ENCODE results near the gene AIFM3. TPM values are rescaled to one million over a fixed set of nuclear protein-coding genes. Genes with fewer than 3 reads are reported as not detected.

The AIFM3 gene
- total RNA-seq, 1 donor, result 0.72 TPM

GRCh38 chr22:20973634-20974286 lies 6.7 kb downstream of the AIFM3 start:
- Histone ChIP-seq H3K79me2 (ENCODE audit: insufficient read depth, low read length) (no peaks in the 10 kb centered on the region), H3K36me3 (ENCODE audit: insufficient read depth, low read length) (no peaks in the 10 kb centered on the region), H3K27ac (ENCODE audit: low read depth, low read length) (no peak overlapping the region), H3K27me3 (ENCODE audit: insufficient read depth, low read length) (no peaks in the 10 kb centered on the region), H4K20me1 (ENCODE audit: insufficient read depth, low read length) (no peaks in the 10 kb centered on the region), H2AFZ (ENCODE audit: low read length) (no peak overlapping the region), H3K4me1 (ENCODE audit: insufficient read depth, low read length) (no peaks in the 10 kb centered on the region), H3K9me3 (ENCODE audit: low read depth, low read length) (peaks cover 5% of the 10 kb centered on the region), H3K4me3 (ENCODE audit: insufficient read depth, low read length) (no peak overlapping the region), H3K4me2 (ENCODE audit: insufficient read depth, low read length) (no peak overlapping the region)
- DNase-seq (ENCODE audit: insufficient read length, low spot score, missing footprints), result no peak
- TF ChIP-seq CTCF (IDR thresholded peaks at IDR 0.05; ENCODE audit: extremely low read depth, low read depth, low read length), result no peak

GRCh38 chr22:20974336-20974955 lies 7.4 kb downstream of the AIFM3 start:
- no peaks in the 10 kb centered on the region for H3K79me2 ChIP-seq (ENCODE audit: insufficient read depth, low read length)
- TF ChIP-seq CTCF (IDR thresholded peaks at IDR 0.05; ENCODE audit: extremely low read depth, low read depth, low read length), result no peak
- H3K4me1 ChIP-seq (ENCODE audit: insufficient read depth, low read length), result peaks cover 1% of the 10 kb centered on the region
- H3K27me3 ChIP-seq (ENCODE audit: insufficient read depth, low read length), result no peaks in the 10 kb centered on the region
- no peak for DNase-seq (ENCODE audit: insufficient read length, low spot score, missing footprints)
- no peak overlapping the region for H3K4me3 ChIP-seq (ENCODE audit: insufficient read depth, low read length)
- no peak overlapping the region for H2AFZ ChIP-seq (ENCODE audit: low read length)
- no peak overlapping the region for H3K4me2 ChIP-seq (ENCODE audit: insufficient read depth, low read length)
- no peaks in the 10 kb centered on the region for H3K36me3 ChIP-seq (ENCODE audit: insufficient read depth, low read length)
- no peaks in the 10 kb centered on the region for H4K20me1 ChIP-seq (ENCODE audit: insufficient read depth, low read length)
- no peak overlapping the region for H3K27ac ChIP-seq (ENCODE audit: low read depth, low read length)
- H3K9me3 ChIP-seq (ENCODE audit: low read depth, low read length), result peaks cover 7% of the 10 kb centered on the region

- Histone ChIP-seq H3K79me2 (ENCODE audit: insufficient read depth, low read length) (no peaks in the 10 kb centered on the region), H3K9me3 (ENCODE audit: low read depth, low read length) (peaks cover 7% of the 10 kb centered on the region), H3K36me3 (ENCODE audit: insufficient read depth, low read length) (no peaks in the 10 kb centered on the region), H3K4me3 (ENCODE audit: insufficient read depth, low read length) (no peak overlapping the region), H3K4me1 (ENCODE audit: insufficient read depth, low read length) (peaks cover 10% of the 10 kb centered on the region), H2AFZ (ENCODE audit: low read length) (no peak overlapping the region), H3K4me2 (ENCODE audit: insufficient read depth, low read length) (no peak overlapping the region), H3K27me3 (ENCODE audit: insufficient read depth, low read length) (no peaks in the 10 kb centered on the region), H3K27ac (ENCODE audit: low read depth, low read length) (no peak overlapping the region), H4K20me1 (ENCODE audit: insufficient read depth, low read length) (no peaks in the 10 kb centered on the region)
- TF ChIP-seq CTCF (IDR thresholded peaks at IDR 0.05; ENCODE audit: extremely low read depth, low read depth, low read length), result no peak
- peak; percentile 82 for DNase-seq (ENCODE audit: insufficient read length, low spot score, missing footprints)
Observed at GRCh38 chr22:20975541-20976290, 8.7 kb downstream of the AIFM3 start.

- peaks cover 7% of the 10 kb centered on the region for H3K9me3 ChIP-seq (ENCODE audit: low read depth, low read length)
- no peaks in the 10 kb centered on the region for H4K20me1 ChIP-seq (ENCODE audit: insufficient read depth, low read length)
- H3K4me3 ChIP-seq (ENCODE audit: insufficient read depth, low read length), result no peak overlapping the region
- H3K79me2 ChIP-seq (ENCODE audit: insufficient read depth, low read length), result no peaks in the 10 kb centered on the region
- TF ChIP-seq CTCF (IDR thresholded peaks at IDR 0.05; ENCODE audit: extremely low read depth, low read depth, low read length), result no peak
- no peak for DNase-seq (ENCODE audit: insufficient read length, low spot score, missing footprints)
- H3K4me2 ChIP-seq (ENCODE audit: insufficient read depth, low read length), result no peak overlapping the region
- H3K4me1 ChIP-seq (ENCODE audit: insufficient read depth, low read length), result peaks cover 13% of the 10 kb centered on the region
- no peaks in the 10 kb centered on the region for H3K27me3 ChIP-seq (ENCODE audit: insufficient read depth, low read length)
- H3K36me3 ChIP-seq (ENCODE audit: insufficient read depth, low read length), result no peaks in the 10 kb centered on the region
- no peak overlapping the region for H3K27ac ChIP-seq (ENCODE audit: low read depth, low read length)
- no peak overlapping the region for H2AFZ ChIP-seq (ENCODE audit: low read length)
Observed at GRCh38 chr22:20976291-20976877, 9.3 kb downstream of the AIFM3 start.

Measured in osteoblast (primary cell).